Measurements from ENCODE around the gene ATP11B. TPM values are rescaled to one million over a fixed set of nuclear protein-coding genes. Genes with fewer than 3 reads are reported as not detected.

Gene ATP11B
- total and polyA plus RNA-seq, 2 of the 8 experiments (the other 6 are each of a cell fraction or from before 2014, with no cell fraction given), result 5.1 to 26.5 TPM

GRCh38 chr3:182909318-182910040, 116.2 kb downstream of the ATP11B start (continued):
- TF ChIP-seq CHD7 (IDR thresholded peaks at IDR 0.05; ENCODE audit: insufficient replicate concordance, low read length), result no peak
- TF ChIP-seq SP2 (IDR thresholded peaks at IDR 0.05; ENCODE audit: low read length), result no peak
- no peak for TF ChIP-seq BRCA1 (IDR thresholded peaks at IDR 0.05; ENCODE audit: low read depth, low read length)
- TF ChIP-seq CTCF (IDR thresholded peaks at IDR 0.05; ENCODE audit: control extremely low read depth in 1 of 3, insufficient read depth in 1 of 3, low read depth in 1 of 3, low read length in 3 of 3), result peak in 2 of 3 experiments; percentile 37 to 51; a peak in 2 of 4 replicates
- TF ChIP-seq ZNF274 (IDR thresholded peaks at IDR 0.05; ENCODE audit: borderline replicate concordance, extremely low read depth, low read length), result no peak
- TF ChIP-seq CTBP2 (IDR thresholded peaks at IDR 0.05; ENCODE audit: borderline replicate concordance, insufficient read depth, insufficient read length, low read length), result no peak

Data from H1 (cell line).